A549 (cell line): Measurements from ENCODE around the gene TANGO2. TPM values are rescaled to one million over a fixed set of nuclear protein-coding genes. Genes with fewer than 3 reads are reported as not detected.

ENCODE experiments used
- ATAC-seq, 2 experiments: fragments of 200-7000 bp in 1 of 2; fragments of >200 bp in 1 of 2; cut with Nextera tagmentation in 1 of 2; cut with Tn5 transposase in 1 of 2; 3 replicates each; pipeline versions ENCODE4 v1.8.0 to v1.9.1; 2018 to 2020; ENCODE audit warnings: mild to moderate bottlenecking in 1 of 2, moderate library complexity in 1 of 2
- CTCF ChIA-PET: fragments of 300-600 bp; sonication (Branson Sonifier 250); formaldehyde crosslinking; extraction: SDS; loops from one replicate; lab custom pipeline; 2021; ENCODE audit warnings: antibody characterized with exemption, inconsistent platforms; lab: Yijun Ruan, JAX
- POLR2A ChIA-PET: fragments of 350-600 bp; formaldehyde crosslinking; extraction: SDS; loops from one replicate; lab custom pipeline; 2021; ENCODE audit warnings: antibody characterized with exemption, inconsistent platforms; lab: Yijun Ruan, JAX
- DNase-seq, 2 experiments: peaks; one replicate each; pipeline versions ENCODE4 v3.0.0 to v3.0.0-alpha.2; 2011 to 2016; ENCODE audit warnings: low read depth in 1 of 2, low spot score in 1 of 2
- FAIRE-seq: peaks from 2 replicates; lab custom pipeline; 2011; peaks lifted over from hg19 to GRCh38; lab: Jason Lieb, UNC
- H3K27ac ChIP-seq, 2 experiments: fragments of >200 bp; sonication (Bioruptor Twin); formaldehyde crosslinking; 3 replicates each; pipeline ENCODE4 v1.5.1; 2016 to 2017
- H3K4me1 ChIP-seq: fragments of >200 bp; sonication (Bioruptor Twin); formaldehyde crosslinking; 3 replicates; pipeline ENCODE4 v1.6.1; 2016
- H3K4me2 ChIP-seq: fragments of >200 bp; sonication (Bioruptor Twin); formaldehyde crosslinking; 3 replicates; pipeline ENCODE4 v1.6.1; 2016
- H3K4me3 ChIP-seq: fragments of >200 bp; sonication (Bioruptor Twin); formaldehyde crosslinking; 3 replicates; pipeline ENCODE4 v1.5.1; 2016
- H3K9me3 ChIP-seq: fragments of >200 bp; sonication (Bioruptor Twin); formaldehyde crosslinking; 3 replicates; pipeline ENCODE4 v1.6.1; 2016
- EP300 ChIP-seq, 2 experiments: fragments of >200 bp; sonication (Bioruptor Twin); formaldehyde crosslinking; IDR thresholded peaks; 2 replicates in 1 of 2; 3 replicates in 1 of 2; pipeline ENCODE4 v1.6.1; 2016 to 2017
- GATA3 ChIP-seq: IDR thresholded peaks from 2 replicates; pipeline ENCODE4 v1.6.1; 2012; ENCODE audit warnings: borderline replicate concordance
- HOXB5 ChIP-seq: fragments of 250-450 bp; sonication (Bioruptor Pico); IDR thresholded peaks from 2 replicates; pipeline ENCODE4 v1.5.0; 2020; ENCODE audit warnings: mild to moderate bottlenecking, moderate library complexity
- JUN ChIP-seq, 2 experiments: fragments of >200 bp; sonication (Bioruptor Twin); formaldehyde crosslinking; IDR thresholded peaks; 2 replicates in 1 of 2; 3 replicates in 1 of 2; pipeline ENCODE4 v1.6.1; 2016 to 2017
- MAZ ChIP-seq: fragments of 150-350 bp; IDR thresholded peaks from 2 replicates; pipeline ENCODE4 v1.6.1; 2014; ENCODE audit warnings: antibody characterized with exemption, low read depth, low read length, borderline replicate concordance
- POLR2AphosphoS2 ChIP-seq: conservative IDR thresholded peaks from 2 replicates; pipeline ENCODE4 v1.6.1; 2012; ENCODE audit warnings: low read length, improper control_type of control experiment, inconsistent platforms
- RARB ChIP-seq: fragments of 250-450 bp; sonication (Bioruptor Pico); IDR thresholded peaks from 2 replicates; pipeline ENCODE4 v1.8.0; 2021; ENCODE audit warnings: mild to moderate bottlenecking, moderate library complexity
- RFX5 ChIP-seq: fragments of 450-650 bp; IDR thresholded peaks from 2 replicates; pipeline ENCODE4 v1.7.1; 2014; ENCODE audit warnings: antibody characterized with exemption, mild to moderate bottlenecking, moderate library complexity
- ZNF302 ChIP-seq: fragments of 250-450 bp; sonication (Bioruptor Pico); IDR thresholded peaks from 2 replicates; pipeline ENCODE4 v1.9.0; 2021; ENCODE audit warnings: inconsistent platforms, mild to moderate bottlenecking, moderate library complexity
- WGBS: methylation state at CpG from one replicate; pipeline ENCODE4 v1.1.6; 2017; ENCODE audit errors: missing lambda C conversion rate; 5-methylcytosine and 5-hydroxymethylcytosine counted together
- polyA plus RNA-seq, 4 experiments: library from polyadenylated mRNA; depleted of rRNA in 3 of 4; stranded (reverse); fragments of >200 nt; fragmentation: RNase III in 1 of 4; extraction: RNeasy Plus Mini Kit Qiagen cat#74134 plus additional on column Dnase treatment in 1 of 4; gene quantifications; 2 replicates in 3 of 4; 3 replicates in 1 of 4; pipeline ENCODE4 v1.2.3, GENCODE V29; 2011 to 2017
- TF ChIP-seq, protein P1 (sequence below): fragments of 150-350 bp; IDR thresholded peaks from 2 replicates; pipeline ENCODE4 v1.6.1; 2014; ENCODE audit warnings: low read depth, mild to moderate bottlenecking, low read length
- TF ChIP-seq, protein P2 (sequence below): fragments of 250-450 bp; sonication (Bioruptor Pico); IDR thresholded peaks from 2 replicates; pipeline ENCODE4 v1.5.0; 2021; ENCODE audit warnings: mild to moderate bottlenecking, moderate library complexity, borderline replicate concordance
- TF ChIP-seq, protein P3 (sequence below): fragments of 250-450 bp; sonication (Bioruptor Pico); IDR thresholded peaks from 2 replicates; pipeline ENCODE4 v1.5.0; 2020; ENCODE audit warnings: low read depth, mild to moderate bottlenecking, moderate library complexity
- TF ChIP-seq, protein P4 (sequence below): fragments of 200-600 bp; sonication (generic); IDR thresholded peaks from 2 replicates; pipeline ENCODE4 v1.6.1; 2016; ENCODE audit warnings: antibody characterized with exemption, mild to moderate bottlenecking, moderate library complexity
- TF ChIP-seq, protein P5 (sequence below): fragments of >200 bp; sonication (Bioruptor Twin); formaldehyde crosslinking; IDR thresholded peaks from 3 replicates; pipeline ENCODE4 v1.5.1; 2016
- TF ChIP-seq, protein P6 (sequence below): fragments of >200 bp; sonication (Bioruptor Twin); formaldehyde crosslinking; IDR thresholded peaks from 3 replicates; pipeline ENCODE4 v1.6.1; 2016
- TF ChIP-seq, protein P7 (sequence below): IDR thresholded peaks from 2 replicates; pipeline ENCODE4 v1.6.1; 2012

TANGO2 gene
- polyA plus RNA-seq, 2 of the 4 experiments (the other 2 are of a cell fraction) = 13.2 to 13.8 TPM

DNA sequence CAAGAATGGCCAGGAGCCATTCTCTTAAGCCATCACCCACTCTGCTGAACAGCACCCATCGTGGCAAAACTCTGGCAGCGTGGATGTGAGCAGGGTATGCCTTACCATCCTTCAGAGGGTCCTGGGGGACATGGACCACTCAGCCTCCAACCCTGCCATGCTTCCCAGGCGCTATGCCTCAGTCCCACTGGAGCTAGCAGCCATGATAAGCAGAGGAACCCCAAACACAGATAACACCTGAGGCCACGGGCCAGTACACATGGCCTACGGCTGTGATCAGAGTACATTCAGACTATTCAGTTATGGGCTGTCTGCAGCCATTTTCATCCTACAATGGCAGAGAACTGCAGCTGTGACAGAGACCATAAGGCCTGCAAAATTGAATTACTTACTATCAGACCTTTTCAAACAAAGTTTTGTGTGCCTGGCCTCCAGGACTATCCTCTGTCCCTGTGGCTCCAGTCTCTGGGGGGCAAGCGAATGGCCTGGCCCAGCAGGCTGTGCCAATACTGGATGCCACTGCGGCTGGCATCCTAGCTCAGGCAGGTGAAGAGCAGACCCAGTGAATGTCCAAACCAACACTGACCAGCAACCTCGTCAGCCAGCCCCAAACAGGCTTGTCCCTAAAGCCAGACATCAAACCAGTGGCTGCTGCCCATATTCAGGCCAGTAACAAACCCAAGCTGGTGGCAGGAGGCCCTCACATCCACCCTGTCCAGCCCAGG, 11.2 kb upstream of the TANGO2 start:
- ATAC-seq (no peak), FAIRE-seq (no peak), DNase-seq (no peak)
- Histone ChIP-seq H3K4me2 (no peak overlapping the region), H3K4me3 (no peak overlapping the region), H3K9me3 (peaks cover 1% of the 10 kb centered on the region; the same call in 2 of the 3 replicates), H3K27ac (no peak overlapping the region), H3K4me1 (no peaks in the 10 kb centered on the region)
- CTCF ChIA-PET = interaction anchor here (2.9 kb wide), 1 partner anchor 39 kb away, joined by 7 read pairs; no protein-coding TSS in a partner anchor
- WGBS = 89% methylated on average over 3 of the region's 8 CpGs
- POLR2A ChIA-PET = no interaction called here
- TF ChIP-seq, protein P1, sequence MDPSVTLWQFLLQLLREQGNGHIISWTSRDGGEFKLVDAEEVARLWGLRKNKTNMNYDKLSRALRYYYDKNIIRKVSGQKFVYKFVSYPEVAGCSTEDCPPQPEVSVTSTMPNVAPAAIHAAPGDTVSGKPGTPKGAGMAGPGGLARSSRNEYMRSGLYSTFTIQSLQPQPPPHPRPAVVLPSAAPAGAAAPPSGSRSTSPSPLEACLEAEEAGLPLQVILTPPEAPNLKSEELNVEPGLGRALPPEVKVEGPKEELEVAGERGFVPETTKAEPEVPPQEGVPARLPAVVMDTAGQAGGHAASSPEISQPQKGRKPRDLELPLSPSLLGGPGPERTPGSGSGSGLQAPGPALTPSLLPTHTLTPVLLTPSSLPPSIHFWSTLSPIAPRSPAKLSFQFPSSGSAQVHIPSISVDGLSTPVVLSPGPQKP = no peak
- TF ChIP-seq GATA3 = no peak
- TF ChIP-seq RFX5 = no peak
- TF ChIP-seq, protein P2, sequence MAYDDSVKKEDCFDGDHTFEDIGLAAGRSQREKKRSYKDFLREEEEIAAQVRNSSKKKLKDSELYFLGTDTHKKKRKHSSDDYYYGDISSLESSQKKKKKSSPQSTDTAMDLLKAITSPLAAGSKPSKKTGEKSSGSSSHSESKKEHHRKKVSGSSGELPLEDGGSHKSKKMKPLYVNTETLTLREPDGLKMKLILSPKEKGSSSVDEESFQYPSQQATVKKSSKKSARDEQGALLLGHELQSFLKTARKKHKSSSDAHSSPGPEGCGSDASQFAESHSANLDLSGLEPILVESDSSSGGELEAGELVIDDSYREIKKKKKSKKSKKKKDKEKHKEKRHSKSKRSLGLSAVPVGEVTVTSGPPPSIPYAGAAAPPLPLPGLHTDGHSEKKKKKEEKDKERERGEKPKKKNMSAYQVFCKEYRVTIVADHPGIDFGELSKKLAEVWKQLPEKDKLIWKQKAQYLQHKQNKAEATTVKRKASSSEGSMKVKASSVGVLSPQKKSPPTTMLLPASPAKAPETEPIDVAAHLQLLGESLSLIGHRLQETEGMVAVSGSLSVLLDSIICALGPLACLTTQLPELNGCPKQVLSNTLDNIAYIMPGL (CRISPR knock-in tag) = no peak
- no peak for TF ChIP-seq HOXB5 (CRISPR knock-in tag)
- no peak for TF ChIP-seq RARB (CRISPR knock-in tag)
- TF ChIP-seq EP300 (IDR thresholded peaks at IDR 0.05) = no peak
- no peak for TF ChIP-seq POLR2AphosphoS2
- TF ChIP-seq, protein P3, sequence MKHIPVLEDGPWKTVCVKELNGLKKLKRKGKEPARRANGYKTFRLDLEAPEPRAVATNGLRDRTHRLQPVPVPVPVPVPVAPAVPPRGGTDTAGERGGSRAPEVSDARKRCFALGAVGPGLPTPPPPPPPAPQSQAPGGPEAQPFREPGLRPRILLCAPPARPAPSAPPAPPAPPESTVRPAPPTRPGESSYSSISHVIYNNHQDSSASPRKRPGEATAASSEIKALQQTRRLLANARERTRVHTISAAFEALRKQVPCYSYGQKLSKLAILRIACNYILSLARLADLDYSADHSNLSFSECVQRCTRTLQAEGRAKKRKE = no peak
- TF ChIP-seq, protein P4, sequence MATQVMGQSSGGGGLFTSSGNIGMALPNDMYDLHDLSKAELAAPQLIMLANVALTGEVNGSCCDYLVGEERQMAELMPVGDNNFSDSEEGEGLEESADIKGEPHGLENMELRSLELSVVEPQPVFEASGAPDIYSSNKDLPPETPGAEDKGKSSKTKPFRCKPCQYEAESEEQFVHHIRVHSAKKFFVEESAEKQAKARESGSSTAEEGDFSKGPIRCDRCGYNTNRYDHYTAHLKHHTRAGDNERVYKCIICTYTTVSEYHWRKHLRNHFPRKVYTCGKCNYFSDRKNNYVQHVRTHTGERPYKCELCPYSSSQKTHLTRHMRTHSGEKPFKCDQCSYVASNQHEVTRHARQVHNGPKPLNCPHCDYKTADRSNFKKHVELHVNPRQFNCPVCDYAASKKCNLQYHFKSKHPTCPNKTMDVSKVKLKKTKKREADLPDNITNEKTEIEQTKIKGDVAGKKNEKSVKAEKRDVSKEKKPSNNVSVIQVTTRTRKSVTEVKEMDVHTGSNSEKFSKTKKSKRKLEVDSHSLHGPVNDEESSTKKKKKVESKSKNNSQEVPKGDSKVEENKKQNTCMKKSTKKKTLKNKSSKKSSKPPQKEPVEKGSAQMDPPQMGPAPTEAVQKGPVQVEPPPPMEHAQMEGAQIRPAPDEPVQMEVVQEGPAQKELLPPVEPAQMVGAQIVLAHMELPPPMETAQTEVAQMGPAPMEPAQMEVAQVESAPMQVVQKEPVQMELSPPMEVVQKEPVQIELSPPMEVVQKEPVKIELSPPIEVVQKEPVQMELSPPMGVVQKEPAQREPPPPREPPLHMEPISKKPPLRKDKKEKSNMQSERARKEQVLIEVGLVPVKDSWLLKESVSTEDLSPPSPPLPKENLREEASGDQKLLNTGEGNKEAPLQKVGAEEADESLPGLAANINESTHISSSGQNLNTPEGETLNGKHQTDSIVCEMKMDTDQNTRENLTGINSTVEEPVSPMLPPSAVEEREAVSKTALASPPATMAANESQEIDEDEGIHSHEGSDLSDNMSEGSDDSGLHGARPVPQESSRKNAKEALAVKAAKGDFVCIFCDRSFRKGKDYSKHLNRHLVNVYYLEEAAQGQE = no peak
- TF ChIP-seq, protein P5, sequence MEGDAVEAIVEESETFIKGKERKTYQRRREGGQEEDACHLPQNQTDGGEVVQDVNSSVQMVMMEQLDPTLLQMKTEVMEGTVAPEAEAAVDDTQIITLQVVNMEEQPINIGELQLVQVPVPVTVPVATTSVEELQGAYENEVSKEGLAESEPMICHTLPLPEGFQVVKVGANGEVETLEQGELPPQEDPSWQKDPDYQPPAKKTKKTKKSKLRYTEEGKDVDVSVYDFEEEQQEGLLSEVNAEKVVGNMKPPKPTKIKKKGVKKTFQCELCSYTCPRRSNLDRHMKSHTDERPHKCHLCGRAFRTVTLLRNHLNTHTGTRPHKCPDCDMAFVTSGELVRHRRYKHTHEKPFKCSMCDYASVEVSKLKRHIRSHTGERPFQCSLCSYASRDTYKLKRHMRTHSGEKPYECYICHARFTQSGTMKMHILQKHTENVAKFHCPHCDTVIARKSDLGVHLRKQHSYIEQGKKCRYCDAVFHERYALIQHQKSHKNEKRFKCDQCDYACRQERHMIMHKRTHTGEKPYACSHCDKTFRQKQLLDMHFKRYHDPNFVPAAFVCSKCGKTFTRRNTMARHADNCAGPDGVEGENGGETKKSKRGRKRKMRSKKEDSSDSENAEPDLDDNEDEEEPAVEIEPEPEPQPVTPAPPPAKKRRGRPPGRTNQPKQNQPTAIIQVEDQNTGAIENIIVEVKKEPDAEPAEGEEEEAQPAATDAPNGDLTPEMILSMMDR = no peak
- TF ChIP-seq, protein P6, sequence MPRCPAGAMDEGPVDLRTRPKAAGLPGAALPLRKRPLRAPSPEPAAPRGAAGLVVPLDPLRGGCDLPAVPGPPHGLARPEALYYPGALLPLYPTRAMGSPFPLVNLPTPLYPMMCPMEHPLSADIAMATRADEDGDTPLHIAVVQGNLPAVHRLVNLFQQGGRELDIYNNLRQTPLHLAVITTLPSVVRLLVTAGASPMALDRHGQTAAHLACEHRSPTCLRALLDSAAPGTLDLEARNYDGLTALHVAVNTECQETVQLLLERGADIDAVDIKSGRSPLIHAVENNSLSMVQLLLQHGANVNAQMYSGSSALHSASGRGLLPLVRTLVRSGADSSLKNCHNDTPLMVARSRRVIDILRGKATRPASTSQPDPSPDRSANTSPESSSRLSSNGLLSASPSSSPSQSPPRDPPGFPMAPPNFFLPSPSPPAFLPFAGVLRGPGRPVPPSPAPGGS = no peak
- no peak for TF ChIP-seq MAZ
- TF ChIP-seq JUN (IDR thresholded peaks at IDR 0.05) = no peak
- TF ChIP-seq, protein P7, sequence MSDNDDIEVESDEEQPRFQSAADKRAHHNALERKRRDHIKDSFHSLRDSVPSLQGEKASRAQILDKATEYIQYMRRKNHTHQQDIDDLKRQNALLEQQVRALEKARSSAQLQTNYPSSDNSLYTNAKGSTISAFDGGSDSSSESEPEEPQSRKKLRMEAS = no peak
- TF ChIP-seq ZNF302 = no peak
